ENCODE measurements around the gene EHF. TPM values are rescaled to one million over a fixed set of nuclear protein-coding genes. Genes with fewer than 3 reads are reported as not detected.
A peak's percentile ranks its signal among the peaks of the same experiment; 100 is the strongest.

Gene EHF
- total and polyA plus RNA-seq, 2 of the 8 experiments (the other 6 are each of a cell fraction or from before 2014, with no cell fraction given) = not detected

DNA sequence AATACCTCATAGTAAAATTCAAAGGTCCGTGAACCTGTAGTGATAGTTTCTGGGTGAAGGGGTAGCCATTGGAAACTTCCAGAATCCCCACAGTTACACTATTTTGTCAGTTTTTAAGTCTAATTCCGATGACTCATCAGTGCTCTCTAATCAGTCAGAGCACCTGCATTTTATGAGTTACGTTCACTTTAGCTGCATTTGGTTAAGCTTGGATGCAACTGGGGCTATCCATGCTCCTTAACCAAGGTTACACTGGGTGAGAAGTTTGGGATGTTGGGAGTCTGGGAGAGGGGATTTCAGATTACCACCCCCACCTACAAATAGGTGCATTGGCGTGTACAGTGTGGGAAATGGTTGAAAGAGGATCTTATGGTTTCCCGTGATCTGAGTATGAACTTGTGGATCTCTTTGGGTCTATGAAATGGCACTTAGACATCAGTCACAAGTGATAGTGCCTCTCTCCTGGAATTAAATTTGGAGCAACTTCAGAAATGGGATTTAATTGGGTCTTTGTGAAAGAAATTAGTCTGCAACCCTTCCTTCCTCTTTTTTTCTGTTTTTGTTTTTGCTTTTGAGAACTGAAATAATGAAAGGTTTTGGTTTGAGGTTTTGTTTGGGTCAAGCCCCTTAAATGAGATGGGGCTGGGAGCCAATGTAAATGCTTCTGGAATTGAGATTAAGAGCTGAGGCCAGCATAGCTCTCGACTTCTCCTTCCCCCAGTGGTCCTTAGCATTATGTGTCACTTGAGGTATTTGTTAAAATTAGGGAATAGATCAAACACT lies 31.5 kb downstream of the EHF start:
- Histone ChIP-seq H2BK5ac (ENCODE audit: low read depth, low read length) (no peak overlapping the region), H3K4me1 (replicated peaks in 1 of 4; ENCODE audit: control insufficient read depth in 3 of 4, insufficient read depth in 4 of 4, low read length in 3 of 4) (peaks cover 0 to 21% (median 11%) of the 10 kb centered on the region in 4 experiments; a peak in 5 of 7 replicates), H3K27ac (ENCODE audit: low read depth, low read length) (no peak overlapping the region), H3K27me3 (replicated peaks in 1 of 4; ENCODE audit: control insufficient read depth in 3 of 4, extremely low read depth in 1 of 4, insufficient read depth in 3 of 4, low read length in 3 of 4) (no peaks in the 10 kb centered on the region; a peak in 1 of 7 replicates), H3K4me3 (ENCODE audit: extremely low read depth in 1 of 4, insufficient read depth in 2 of 4, low read depth in 3 of 4, low read length in 4 of 4) (no peak overlapping the region), H4K91ac (replicated peaks; ENCODE audit: insufficient read length, low read length) (no peak overlapping the region), H2AFZ (ENCODE audit: low read length) (no peak overlapping the region), H2BK15ac (ENCODE audit: low read length) (peak overlapping the region; percentile 73), H4K5ac (ENCODE audit: insufficient read length, low read depth, low read length) (no peak overlapping the region), H3K79me1 (ENCODE audit: low read depth, low read length) (no peaks in the 10 kb centered on the region), H3K9ac (replicated peaks in 1 of 4; ENCODE audit: extremely low read depth in 1 of 4, low read depth in 3 of 4, low read length in 3 of 4) (no peak overlapping the region), H3K79me2 (ENCODE audit: control insufficient read depth in 1 of 2, insufficient read depth in 2 of 2, low read length in 2 of 2) (no peaks in the 10 kb centered on the region), H4K20me1 (replicated peaks in 1 of 2; ENCODE audit: control insufficient read depth in 1 of 2, insufficient read depth in 2 of 2, low read length in 2 of 2) (no peaks in the 10 kb centered on the region), H2BK120ac (replicated peaks; ENCODE audit: low read depth, low read length) (no peak overlapping the region), H3K4ac (replicated peaks; ENCODE audit: insufficient read length, low read depth, low read length) (no peak overlapping the region), H4K8ac (ENCODE audit: extremely low read depth, insufficient read depth, low read length) (no peak overlapping the region), H3K23me2 (ENCODE audit: low read depth, low read length) (peaks cover 2% of the 10 kb centered on the region; the same call in 1 of the 2 replicates), H3K36me3 (ENCODE audit: control insufficient read depth in 2 of 4, insufficient read depth in 4 of 4, low read length in 3 of 4) (no peaks in the 10 kb centered on the region), H2BK20ac (ENCODE audit: low read length) (no peak overlapping the region), H3K4me2 (ENCODE audit: insufficient read depth in 1 of 2, low read depth in 2 of 2, low read length in 2 of 2) (no peak overlapping the region), H3K9me3 (ENCODE audit: insufficient read depth in 2 of 2, low read depth in 1 of 2, low read length in 1 of 2) (no peaks in the 10 kb centered on the region), H2AK5ac (ENCODE audit: low read depth, low read length) (peak overlapping the region; percentile 82; the same call in 1 of the 2 replicates), H2BK12ac (ENCODE audit: low read depth, low read length) (0 out of 2 replicates have a peak overlapping the region, but pooled peaks have one; percentile 12), H3K14ac (ENCODE audit: insufficient read length) (no peak overlapping the region), H3K23ac (ENCODE audit: insufficient read length) (no peak overlapping the region), H3K18ac (ENCODE audit: extremely low read depth, low read length) (no peak overlapping the region), H3K56ac (replicated peaks; ENCODE audit: insufficient read length, low read depth, low read length) (no peak overlapping the region)
- TF ChIP-seq SIN3A (conservative IDR thresholded peaks at IDR 0.05 in 1 of 2, IDR thresholded peaks at IDR 0.05 in 1 of 2; ENCODE audit: low read depth in 1 of 2, low read length in 2 of 2) (no peak), NANOG (IDR thresholded peaks at IDR 0.05; ENCODE audit: insufficient read depth, low read depth, low read length, poor library complexity, severe bottlenecking) (no peak), ATF2 (IDR thresholded peaks at IDR 0.05; ENCODE audit: low read length) (no peak)
- FAIRE-seq (no peak), DNase-seq (ENCODE audit: low read depth in 1 of 2, low spot score in 2 of 2) (no peak)
- WGBS, 2 experiments (ENCODE audit: extremely low coverage in 1 of 2, insufficient coverage in 1 of 2, insufficient read length in 1 of 2, insufficient replicate concordance in 2 of 2, low coverage in 1 of 2, low lambda C conversion rate in 2 of 2, missing lambda C conversion rate in 1 of 2) = 94% methylated on average over 6 of the region's 6 CpGs; no CpG with 5 or more reads in 1 of the 2 experiments
- CTCF ChIA-PET (ENCODE audit: partially characterized antibody) = interaction anchor here (1.2 kb wide), 1 partner anchor 20 kb away, joined by 4 read pairs; no protein-coding TSS in a partner anchor
- POLR2A ChIA-PET (ENCODE audit: partially characterized antibody) = interaction anchor here (1.0 kb wide), 1 partner anchor 20 kb away, joined by 3 read pairs; no protein-coding TSS in a partner anchor
